Hepatocyte (in vitro differentiated cells): ENCODE results near the gene DLG2. TPM values are rescaled to one million over a fixed set of nuclear protein-coding genes. Genes with fewer than 3 reads are reported as not detected.

Source experiments
- DNase-seq: peaks from one replicate; pipeline ENCODE4 v3.0.0-alpha.2; 2016; ENCODE audit warnings: low spot score
- H2AFZ ChIP-seq: fragments of 200-600 bp; sonication (generic); 2 replicates; pipeline ENCODE4 v1.6.0; 2016; ENCODE audit warnings: antibody characterized with exemption, mild to moderate bottlenecking
- H3K27ac ChIP-seq: fragments of 200-600 bp; sonication (generic); 2 replicates; pipeline ENCODE4 v1.5.1; 2016; ENCODE audit warnings: mild to moderate bottlenecking
- H3K27me3 ChIP-seq: fragments of 200-600 bp; sonication (generic); 2 replicates; pipeline ENCODE4 v1.6.1; 2016
- H3K36me3 ChIP-seq: fragments of 200-600 bp; sonication (generic); replicated peaks from 2 replicates; pipeline ENCODE4 v1.5.1; 2016; ENCODE audit warnings: low read depth; ENCODE audit not compliant: insufficient read depth
- H3K4me1 ChIP-seq: fragments of 200-600 bp; sonication (generic); 2 replicates; pipeline ENCODE4 v1.5.1; 2016; ENCODE audit warnings: mild to moderate bottlenecking, moderate library complexity; ENCODE audit not compliant: insufficient read depth
- H3K4me2 ChIP-seq: fragments of 200-600 bp; sonication (generic); 2 replicates; pipeline ENCODE4 v1.6.0; 2016
- H3K4me3 ChIP-seq: fragments of 200-600 bp; sonication (generic); 2 replicates; pipeline ENCODE4 v1.5.1; 2016; ENCODE audit warnings: mild to moderate bottlenecking
- H3K79me2 ChIP-seq: fragments of 200-600 bp; sonication (generic); 2 replicates; pipeline ENCODE4 v1.6.0; 2017; ENCODE audit warnings: mild to moderate bottlenecking
- H3K9me2 ChIP-seq: fragments of 200-600 bp; sonication (generic); replicated peaks from 2 replicates; pipeline ENCODE4 v1.6.0; 2017; ENCODE audit warnings: mild to moderate bottlenecking; ENCODE audit not compliant: insufficient read depth
- H3K9me3 ChIP-seq: fragments of 200-600 bp; sonication (generic); 2 replicates; pipeline ENCODE4 v1.5.1; 2016; ENCODE audit warnings: low read depth, mild to moderate bottlenecking
- H4K20me1 ChIP-seq: fragments of 200-600 bp; sonication (generic); 2 replicates; pipeline ENCODE4 v1.6.0; 2016; ENCODE audit warnings: mild to moderate bottlenecking; ENCODE audit not compliant: insufficient read depth, poor library complexity, severe bottlenecking
- CTCF ChIP-seq: fragments of 200-600 bp; sonication (generic); IDR thresholded peaks from 2 replicates; pipeline ENCODE4 v1.5.1; 2016; ENCODE audit warnings: antibody characterized with exemption, mild to moderate bottlenecking; ENCODE audit not compliant: poor library complexity
- EZH2 ChIP-seq: fragments of 200-600 bp; sonication (generic); IDR thresholded peaks from 2 replicates; pipeline ENCODE4 v1.6.1; 2016; ENCODE audit warnings: antibody characterized with exemption, mild to moderate bottlenecking, borderline replicate concordance
- EZH2phosphoT487 ChIP-seq: fragments of 200-600 bp; sonication (generic); IDR thresholded peaks from one replicate; pipeline ENCODE4 v1.6.1; 2018; ENCODE audit warnings: antibody characterized with exemption, mild to moderate bottlenecking, low read depth, moderate library complexity; ENCODE audit not compliant: unreplicated experiment, severe bottlenecking
- WGBS: methylation state at CpG from one replicate; pipeline ENCODE4 v1.1.6; 2016; ENCODE audit warnings: low lambda C conversion rate; ENCODE audit errors: missing lambda C conversion rate; 5-methylcytosine and 5-hydroxymethylcytosine counted together
- polyA plus RNA-seq: library from polyadenylated mRNA; unstranded; fragments of >200 nt; fragmentation: Nextera tagmentation; extraction: Ambion mirVana; gene quantifications from 2 replicates; pipeline ENCODE4 v1.2.1, GENCODE V29; 2016
- total RNA-seq: library from RNA; depleted of rRNA; stranded (reverse); fragments of >200 nt; gene quantifications from 2 replicates; pipeline ENCODE4 v1.2.3, GENCODE V29; 2014

Gene DLG2
- total and polyA plus RNA-seq, 2 experiments from 2014 or later: 2.6 to 6.8 TPM

- Histone ChIP-seq H2AFZ (no peak overlapping the region), H3K27ac (no peak overlapping the region), H3K27me3 (no peaks in the 10 kb centered on the region), H3K9me2 (no peaks in the 10 kb centered on the region), H4K20me1 (no peaks in the 10 kb centered on the region), H3K4me3 (no peak overlapping the region), H3K4me1 (no peaks in the 10 kb centered on the region), H3K79me2 (no peaks in the 10 kb centered on the region), H3K4me2 (no peak overlapping the region), H3K9me3 (no peaks in the 10 kb centered on the region), H3K36me3 (no peaks in the 10 kb centered on the region)
- TF ChIP-seq EZH2: no peak
- TF ChIP-seq EZH2phosphoT487: no peak
- no peak for TF ChIP-seq CTCF
- WGBS: 82% methylated on average over 4 of the region's 4 CpGs
- DNase-seq: no peak
These were observed 1129.1 kb downstream of the DLG2 start for GRCh38 chr11:84497981-84498411.

GRCh38 chr11:84497181-84497580, 1130.0 kb downstream of the DLG2 start:
- no peak overlapping the region for H3K27ac ChIP-seq
- H3K79me2 ChIP-seq: no peaks in the 10 kb centered on the region
- no peaks in the 10 kb centered on the region for H3K9me3 ChIP-seq
- H3K4me2 ChIP-seq: no peak overlapping the region
- no peaks in the 10 kb centered on the region for H3K4me1 ChIP-seq
- no peak for DNase-seq
- no peak overlapping the region for H3K4me3 ChIP-seq
- H3K27me3 ChIP-seq: no peaks in the 10 kb centered on the region
- no peaks in the 10 kb centered on the region for H3K36me3 ChIP-seq
- H2AFZ ChIP-seq: no peak overlapping the region
- WGBS: 50% methylated on average over 1 of the region's 1 CpG
- H3K9me2 ChIP-seq: no peaks in the 10 kb centered on the region
- no peaks in the 10 kb centered on the region for H4K20me1 ChIP-seq
- no peak for TF ChIP-seq CTCF
- TF ChIP-seq EZH2phosphoT487: no peak
- no peak for TF ChIP-seq EZH2

- Histone ChIP-seq H3K27me3 (no peaks in the 10 kb centered on the region), H3K4me3 (no peak overlapping the region), H3K36me3 (no peaks in the 10 kb centered on the region), H3K9me3 (no peaks in the 10 kb centered on the region), H3K4me2 (no peak overlapping the region), H3K79me2 (no peaks in the 10 kb centered on the region), H3K9me2 (no peaks in the 10 kb centered on the region), H4K20me1 (no peaks in the 10 kb centered on the region), H3K4me1 (no peaks in the 10 kb centered on the region), H2AFZ (no peak overlapping the region), H3K27ac (no peak overlapping the region)
- TF ChIP-seq CTCF (no peak), EZH2phosphoT487 (no peak), EZH2 (no peak)
- no peak for DNase-seq
- 81% methylated on average over 2 of the region's 2 CpGs for WGBS
These were observed 1131.0 kb downstream of the DLG2 start for GRCh38 chr11:84496122-84496521.

GRCh38 chr11:84480131-84480530, 1147.0 kb downstream of the DLG2 start:
- Histone ChIP-seq H3K36me3 (no peaks in the 10 kb centered on the region), H3K4me2 (no peak overlapping the region), H3K4me1 (no peaks in the 10 kb centered on the region), H3K27me3 (no peaks in the 10 kb centered on the region), H3K27ac (no peak overlapping the region), H3K9me2 (no peaks in the 10 kb centered on the region), H3K4me3 (no peak overlapping the region), H3K9me3 (no peaks in the 10 kb centered on the region), H4K20me1 (no peaks in the 10 kb centered on the region), H2AFZ (no peak overlapping the region), H3K79me2 (no peaks in the 10 kb centered on the region)
- no peak for DNase-seq
- no peak for TF ChIP-seq EZH2phosphoT487
- TF ChIP-seq EZH2: no peak
- no peak for TF ChIP-seq CTCF
- 30% methylated on average over 4 of the region's 4 CpGs for WGBS
